ENCODE data around the gene SLC12A9.
A peak's percentile ranks its signal among the peaks of the same experiment; 100 is the strongest.

The SLC12A9 gene

GRCh38 chr7:100818366-100818765, 34.1 kb upstream of the SLC12A9 start:
- Histone ChIP-seq H3K9me3 (replicated peaks; ENCODE audit: low read length) (no peaks in the 10 kb centered on the region), H3K4me1 (ENCODE audit: control insufficient read depth, insufficient read depth, low read length) (no peaks in the 10 kb centered on the region), H3K4me2 (ENCODE audit: low read length) (no peak overlapping the region), H3K4me3 (ENCODE audit: low read length) (no peak overlapping the region), H3K36me3 (ENCODE audit: insufficient read depth, low read length) (peaks cover 50% of the 10 kb centered on the region), H3K9ac (ENCODE audit: low read depth, low read length) (no peak overlapping the region), H3K27me3 (ENCODE audit: control insufficient read depth, insufficient read depth, low read length) (no peaks in the 10 kb centered on the region)

- no peak overlapping the region for H3K4me3 ChIP-seq (ENCODE audit: low read length)
- no peaks in the 10 kb centered on the region for H3K4me1 ChIP-seq (ENCODE audit: control insufficient read depth, insufficient read depth, low read length)
- H3K9me3 ChIP-seq (replicated peaks; ENCODE audit: low read length): no peaks in the 10 kb centered on the region
- H3K27me3 ChIP-seq (ENCODE audit: control insufficient read depth, insufficient read depth, low read length): no peaks in the 10 kb centered on the region
- no peak overlapping the region for H3K4me2 ChIP-seq (ENCODE audit: low read length)
- peaks cover 51% of the 10 kb centered on the region for H3K36me3 ChIP-seq (ENCODE audit: insufficient read depth, low read length)
- H3K9ac ChIP-seq (ENCODE audit: low read depth, low read length): no peak overlapping the region
These were observed 33.7 kb upstream of the SLC12A9 start for GRCh38 chr7:100818825-100819224.

- no peak overlapping the region for H3K4me3 ChIP-seq (ENCODE audit: low read length)
- no peak overlapping the region for H3K4me2 ChIP-seq (ENCODE audit: low read length)
- H3K27me3 ChIP-seq (ENCODE audit: control insufficient read depth, insufficient read depth, low read length): no peaks in the 10 kb centered on the region
- H3K36me3 ChIP-seq (ENCODE audit: insufficient read depth, low read length): peaks cover 53% of the 10 kb centered on the region
- peaks cover 3% of the 10 kb centered on the region for H3K4me1 ChIP-seq (ENCODE audit: control insufficient read depth, insufficient read depth, low read length)
- H3K9me3 ChIP-seq (replicated peaks; ENCODE audit: low read length): no peaks in the 10 kb centered on the region
- no peak overlapping the region for H3K9ac ChIP-seq (ENCODE audit: low read depth, low read length)
These were observed 32.9 kb upstream of the SLC12A9 start for GRCh38 chr7:100819586-100819985.

- H3K4me2 ChIP-seq (ENCODE audit: low read length): no peak overlapping the region
- H3K36me3 ChIP-seq (ENCODE audit: insufficient read depth, low read length): peaks cover 37% of the 10 kb centered on the region
- no peaks in the 10 kb centered on the region for H3K27me3 ChIP-seq (ENCODE audit: control insufficient read depth, insufficient read depth, low read length)
- no peak overlapping the region for H3K9ac ChIP-seq (ENCODE audit: low read depth, low read length)
- H3K4me3 ChIP-seq (ENCODE audit: low read length): no peak overlapping the region
- no peaks in the 10 kb centered on the region for H3K9me3 ChIP-seq (replicated peaks; ENCODE audit: low read length)
- peaks cover 21% of the 10 kb centered on the region for H3K4me1 ChIP-seq (ENCODE audit: control insufficient read depth, insufficient read depth, low read length)
These were observed 30.0 kb upstream of the SLC12A9 start for GRCh38 chr7:100822236-100823139.

- H3K27me3 ChIP-seq (ENCODE audit: control insufficient read depth, insufficient read depth, low read length): no peaks in the 10 kb centered on the region
- H3K9ac ChIP-seq (ENCODE audit: low read depth, low read length): no peak overlapping the region
- H3K36me3 ChIP-seq (ENCODE audit: insufficient read depth, low read length): peaks cover 36% of the 10 kb centered on the region
- H3K4me3 ChIP-seq (ENCODE audit: low read length): no peak overlapping the region
- peaks cover 21% of the 10 kb centered on the region for H3K4me1 ChIP-seq (ENCODE audit: control insufficient read depth, insufficient read depth, low read length)
- no peaks in the 10 kb centered on the region for H3K9me3 ChIP-seq (replicated peaks; ENCODE audit: low read length)
- no peak overlapping the region for H3K4me2 ChIP-seq (ENCODE audit: low read length)
These were observed 29.4 kb upstream of the SLC12A9 start for GRCh38 chr7:100823140-100823525.

- peaks cover 33% of the 10 kb centered on the region for H3K36me3 ChIP-seq (ENCODE audit: insufficient read depth, low read length)
- no peaks in the 10 kb centered on the region for H3K9me3 ChIP-seq (replicated peaks; ENCODE audit: low read length)
- H3K4me1 ChIP-seq (ENCODE audit: control insufficient read depth, insufficient read depth, low read length): peaks cover 21% of the 10 kb centered on the region
- no peak overlapping the region for H3K4me3 ChIP-seq (ENCODE audit: low read length)
- H3K4me2 ChIP-seq (ENCODE audit: low read length): no peak overlapping the region
- no peak overlapping the region for H3K9ac ChIP-seq (ENCODE audit: low read depth, low read length)
- no peaks in the 10 kb centered on the region for H3K27me3 ChIP-seq (ENCODE audit: control insufficient read depth, insufficient read depth, low read length)
These were observed 29.0 kb upstream of the SLC12A9 start for GRCh38 chr7:100823534-100823933.

- H3K9me3 ChIP-seq (replicated peaks; ENCODE audit: low read length): no peaks in the 10 kb centered on the region
- H3K4me3 ChIP-seq (ENCODE audit: low read length): peak overlapping the region; percentile 90
- no peaks in the 10 kb centered on the region for H3K27me3 ChIP-seq (ENCODE audit: control insufficient read depth, insufficient read depth, low read length)
- H3K9ac ChIP-seq (ENCODE audit: low read depth, low read length): peak overlapping the region; percentile 85
- peak overlapping the region; percentile 87 for H3K4me2 ChIP-seq (ENCODE audit: low read length)
- peaks cover 29% of the 10 kb centered on the region for H3K36me3 ChIP-seq (ENCODE audit: insufficient read depth, low read length)
- H3K4me1 ChIP-seq (ENCODE audit: control insufficient read depth, insufficient read depth, low read length): peaks cover 21% of the 10 kb centered on the region
These were observed 27.9 kb upstream of the SLC12A9 start for GRCh38 chr7:100824499-100825214.

- Histone ChIP-seq H3K9ac (ENCODE audit: low read depth, low read length) (peak overlapping the region; percentile 85), H3K36me3 (ENCODE audit: insufficient read depth, low read length) (peaks cover 23% of the 10 kb centered on the region), H3K4me1 (ENCODE audit: control insufficient read depth, insufficient read depth, low read length) (peaks cover 21% of the 10 kb centered on the region), H3K9me3 (replicated peaks; ENCODE audit: low read length) (no peaks in the 10 kb centered on the region), H3K4me2 (ENCODE audit: low read length) (peak overlapping the region; percentile 87), H3K4me3 (ENCODE audit: low read length) (peak overlapping the region; percentile 90), H3K27me3 (ENCODE audit: control insufficient read depth, insufficient read depth, low read length) (no peaks in the 10 kb centered on the region)
These were observed 27.3 kb upstream of the SLC12A9 start for GRCh38 chr7:100825215-100825671.

GRCh38 chr7:100825751-100826513, 26.6 kb upstream of the SLC12A9 start:
- H3K4me1 ChIP-seq (ENCODE audit: control insufficient read depth, insufficient read depth, low read length): peaks cover 21% of the 10 kb centered on the region
- H3K9ac ChIP-seq (ENCODE audit: low read depth, low read length): peak overlapping the region; percentile 85
- H3K27me3 ChIP-seq (ENCODE audit: control insufficient read depth, insufficient read depth, low read length): no peaks in the 10 kb centered on the region
- H3K4me3 ChIP-seq (ENCODE audit: low read length): peak overlapping the region; percentile 90
- peak overlapping the region; percentile 87 for H3K4me2 ChIP-seq (ENCODE audit: low read length)
- peaks cover 18% of the 10 kb centered on the region for H3K36me3 ChIP-seq (ENCODE audit: insufficient read depth, low read length)
- H3K9me3 ChIP-seq (replicated peaks; ENCODE audit: low read length): no peaks in the 10 kb centered on the region

- Histone ChIP-seq H3K27me3 (ENCODE audit: control insufficient read depth, insufficient read depth, low read length) (no peaks in the 10 kb centered on the region), H3K9ac (ENCODE audit: low read depth, low read length) (peak overlapping the region; percentile 85), H3K4me3 (ENCODE audit: low read length) (peak overlapping the region; percentile 90), H3K4me1 (ENCODE audit: control insufficient read depth, insufficient read depth, low read length) (peaks cover 21% of the 10 kb centered on the region), H3K36me3 (ENCODE audit: insufficient read depth, low read length) (peaks cover 18% of the 10 kb centered on the region), H3K4me2 (ENCODE audit: low read length) (peak overlapping the region; percentile 87), H3K9me3 (replicated peaks; ENCODE audit: low read length) (no peaks in the 10 kb centered on the region)
These were observed 25.8 kb upstream of the SLC12A9 start for GRCh38 chr7:100826514-100827329.

Data from skeletal muscle satellite cell (primary cell).